Uterus (tissue), 2 donors: ENCODE data around the gene CCDC81.
"Not testable (repeated sequence)": the region's sequence is repeated elsewhere in the genome, so short reads cannot be mapped to it uniquely, and the experiment has no call there.

Source experiments
- POLR2A ChIP-seq, 2 donors: fragments of 450-650 bp; IDR thresholded peaks; one replicate each; pipeline ENCODE4 v1.6.1; 2016; ENCODE audit warnings: antibody characterized with exemption in 2 of 2, mild to moderate bottlenecking in 1 of 2, moderate library complexity in 1 of 2
- TF ChIP-seq, protein P1 (sequence below), 4 experiments: fragments of 200-600 bp in 2 of 4; fragments of 450-650 bp in 2 of 4; sonication (generic) in 2 of 4; IDR thresholded peaks; one replicate each; pipeline ENCODE4 v1.5.1; 2016 to 2019; ENCODE audit warnings: antibody characterized with exemption in 4 of 4, mild to moderate bottlenecking in 2 of 4, moderate library complexity in 1 of 4

DNA sequence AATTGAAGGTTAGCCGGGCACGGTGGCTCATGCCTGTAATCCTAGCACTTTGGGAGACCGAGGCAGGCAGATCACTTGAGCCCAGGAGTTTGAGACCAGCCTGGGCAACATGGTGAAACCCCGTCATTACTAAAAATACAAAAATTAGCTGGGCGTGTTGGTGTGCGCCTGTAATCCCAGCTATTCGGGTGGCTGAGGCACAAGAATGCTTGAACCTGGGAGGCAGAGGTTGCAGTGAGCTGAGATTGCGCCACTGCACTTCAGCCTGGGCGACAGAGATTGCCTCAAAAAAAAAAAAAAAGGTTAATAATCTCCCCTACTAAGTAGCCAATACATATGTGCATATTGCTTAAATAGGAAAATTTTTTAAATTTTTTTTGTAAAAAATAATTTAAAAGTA, 42.3 kb downstream of the CCDC81 start:
- TF ChIP-seq, protein P1, sequence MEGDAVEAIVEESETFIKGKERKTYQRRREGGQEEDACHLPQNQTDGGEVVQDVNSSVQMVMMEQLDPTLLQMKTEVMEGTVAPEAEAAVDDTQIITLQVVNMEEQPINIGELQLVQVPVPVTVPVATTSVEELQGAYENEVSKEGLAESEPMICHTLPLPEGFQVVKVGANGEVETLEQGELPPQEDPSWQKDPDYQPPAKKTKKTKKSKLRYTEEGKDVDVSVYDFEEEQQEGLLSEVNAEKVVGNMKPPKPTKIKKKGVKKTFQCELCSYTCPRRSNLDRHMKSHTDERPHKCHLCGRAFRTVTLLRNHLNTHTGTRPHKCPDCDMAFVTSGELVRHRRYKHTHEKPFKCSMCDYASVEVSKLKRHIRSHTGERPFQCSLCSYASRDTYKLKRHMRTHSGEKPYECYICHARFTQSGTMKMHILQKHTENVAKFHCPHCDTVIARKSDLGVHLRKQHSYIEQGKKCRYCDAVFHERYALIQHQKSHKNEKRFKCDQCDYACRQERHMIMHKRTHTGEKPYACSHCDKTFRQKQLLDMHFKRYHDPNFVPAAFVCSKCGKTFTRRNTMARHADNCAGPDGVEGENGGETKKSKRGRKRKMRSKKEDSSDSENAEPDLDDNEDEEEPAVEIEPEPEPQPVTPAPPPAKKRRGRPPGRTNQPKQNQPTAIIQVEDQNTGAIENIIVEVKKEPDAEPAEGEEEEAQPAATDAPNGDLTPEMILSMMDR (IDR thresholded peaks at IDR 0.05), result not testable (repeated sequence)
- not testable (repeated sequence) for TF ChIP-seq POLR2A (IDR thresholded peaks at IDR 0.05)
